Astrocyte of the spinal cord (primary cell): ENCODE data around the gene FAM193A.

Experiments used
- DNase-seq: peaks from one replicate; pipeline ENCODE4 v3.0.0; 2011; ENCODE audit warnings: low read depth, low spot score
- H3K4me3 ChIP-seq: 2 replicates; pipeline ENCODE4 v1.5.1; 2011; ENCODE audit warnings: low read depth, mild to moderate bottlenecking, low read length, moderate library complexity
- in situ Hi-C: cut with HindIII; loops from 2 replicates; pipeline ENCODE4 v1.10.0; 2017; ENCODE audit warnings: low sequenced_read_pairs
- TF ChIP-seq, protein P1 (sequence below): IDR thresholded peaks from 2 replicates; pipeline ENCODE4 v1.5.1; 2012; ENCODE audit warnings: low read depth, mild to moderate bottlenecking, low read length, inconsistent platforms

Gene FAM193A

DNA sequence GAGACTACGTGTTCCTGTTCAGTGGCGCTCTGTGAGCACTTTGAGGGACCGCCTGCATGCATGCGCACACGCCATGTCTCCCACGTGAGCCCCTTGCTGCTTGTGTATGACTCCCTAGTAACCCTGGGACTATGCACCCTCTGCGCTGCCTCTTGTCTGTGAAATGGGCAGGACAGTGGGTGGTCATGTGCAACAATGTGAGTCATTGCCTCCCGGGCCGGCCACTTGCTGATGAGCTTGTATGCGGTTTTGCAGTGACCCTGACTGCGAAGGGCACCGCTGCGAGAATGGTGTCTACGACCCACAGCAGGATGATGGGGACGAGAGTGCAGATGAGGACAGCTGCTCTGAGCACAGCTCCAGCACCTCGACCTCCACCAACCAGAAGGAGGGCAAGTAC is 158.2 kb downstream of the FAM193A start:
- in situ Hi-C loops: no loop called here
- peak; percentile 69 for DNase-seq
- no peak overlapping the region for H3K4me3 ChIP-seq
- TF ChIP-seq, protein P1, sequence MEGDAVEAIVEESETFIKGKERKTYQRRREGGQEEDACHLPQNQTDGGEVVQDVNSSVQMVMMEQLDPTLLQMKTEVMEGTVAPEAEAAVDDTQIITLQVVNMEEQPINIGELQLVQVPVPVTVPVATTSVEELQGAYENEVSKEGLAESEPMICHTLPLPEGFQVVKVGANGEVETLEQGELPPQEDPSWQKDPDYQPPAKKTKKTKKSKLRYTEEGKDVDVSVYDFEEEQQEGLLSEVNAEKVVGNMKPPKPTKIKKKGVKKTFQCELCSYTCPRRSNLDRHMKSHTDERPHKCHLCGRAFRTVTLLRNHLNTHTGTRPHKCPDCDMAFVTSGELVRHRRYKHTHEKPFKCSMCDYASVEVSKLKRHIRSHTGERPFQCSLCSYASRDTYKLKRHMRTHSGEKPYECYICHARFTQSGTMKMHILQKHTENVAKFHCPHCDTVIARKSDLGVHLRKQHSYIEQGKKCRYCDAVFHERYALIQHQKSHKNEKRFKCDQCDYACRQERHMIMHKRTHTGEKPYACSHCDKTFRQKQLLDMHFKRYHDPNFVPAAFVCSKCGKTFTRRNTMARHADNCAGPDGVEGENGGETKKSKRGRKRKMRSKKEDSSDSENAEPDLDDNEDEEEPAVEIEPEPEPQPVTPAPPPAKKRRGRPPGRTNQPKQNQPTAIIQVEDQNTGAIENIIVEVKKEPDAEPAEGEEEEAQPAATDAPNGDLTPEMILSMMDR: no peak

DNA sequence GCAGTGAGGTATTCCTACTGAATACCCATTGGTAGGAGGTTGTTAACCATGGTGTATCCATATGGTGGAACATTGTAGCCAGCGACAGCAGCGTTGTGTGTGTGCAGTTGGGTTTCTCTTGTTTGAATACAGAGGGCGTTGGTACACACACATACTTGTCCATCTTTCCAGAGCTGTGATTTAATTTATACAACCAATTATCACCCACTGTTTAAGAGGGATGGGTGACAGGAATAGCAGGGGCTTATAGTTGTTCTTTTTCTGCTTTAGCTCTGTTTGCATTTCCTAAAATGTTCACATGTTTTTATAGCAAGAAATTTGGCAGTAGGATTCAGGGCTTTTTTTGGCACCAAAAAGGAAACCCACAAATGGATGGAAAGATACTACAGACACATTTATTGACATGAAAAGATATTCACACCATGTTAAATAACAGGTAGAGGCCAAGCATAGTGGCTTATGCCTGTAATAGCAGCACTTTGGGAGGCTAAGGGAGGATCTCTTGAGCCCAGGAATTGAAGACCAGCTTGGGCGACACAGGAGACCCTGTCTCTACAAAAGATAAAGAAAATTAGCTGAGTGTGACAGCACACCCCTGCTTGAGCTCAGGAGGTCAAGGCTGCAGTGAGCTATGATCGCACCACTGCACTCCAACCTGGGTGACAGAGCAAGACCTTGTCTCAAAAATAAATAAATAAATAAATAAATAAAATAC is 159.1 kb downstream of the FAM193A start:
- TF ChIP-seq, protein P1: no peak
- in situ Hi-C loops: no loop called here
- no peak overlapping the region for H3K4me3 ChIP-seq
- DNase-seq: no peak

DNA sequence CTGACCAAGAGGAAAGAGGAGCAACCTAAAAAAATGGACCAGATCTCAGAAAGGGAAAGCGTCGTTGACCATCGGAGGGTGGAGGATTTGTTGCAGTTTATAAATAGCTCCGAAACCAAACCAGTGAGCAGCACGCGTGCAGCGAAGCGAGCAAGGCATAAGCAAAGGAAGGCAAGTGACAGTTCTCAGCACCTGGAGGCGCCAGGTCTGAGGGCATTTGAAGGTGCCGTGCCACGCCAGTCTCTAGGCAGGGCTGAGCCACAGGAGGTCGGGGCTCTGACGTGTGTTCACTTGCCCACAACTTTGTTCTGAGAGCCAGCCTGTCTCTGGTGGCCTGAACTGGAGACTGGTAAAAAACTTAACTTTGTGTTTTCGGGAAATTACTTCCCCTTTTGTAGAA is 160.0 kb downstream of the FAM193A start:
- DNase-seq: no peak
- in situ Hi-C loops: no loop called here
- TF ChIP-seq, protein P1: no peak

DNA sequence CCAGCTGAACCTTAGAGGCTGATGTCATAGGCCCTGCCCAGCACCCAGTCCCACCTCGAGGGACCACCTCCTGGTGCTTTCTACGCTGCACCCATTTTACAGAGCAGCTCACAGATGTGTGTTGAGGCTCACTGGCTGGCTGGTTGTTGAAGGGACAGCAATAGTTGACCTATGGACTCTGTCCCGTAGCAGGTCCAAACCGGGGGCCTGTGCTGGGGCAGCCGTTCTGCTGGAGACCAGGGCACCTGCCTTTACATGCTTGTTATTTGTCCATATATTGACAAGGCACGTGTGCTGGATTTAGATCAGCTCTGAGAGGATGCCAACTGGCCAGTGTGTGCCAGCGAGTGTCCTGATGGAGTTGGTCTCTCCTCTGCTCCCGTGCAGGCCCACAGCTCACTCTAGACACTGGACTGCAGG is 161.6 kb downstream of the FAM193A start:
- no peak for DNase-seq
- no peak overlapping the region for H3K4me3 ChIP-seq
- TF ChIP-seq, protein P1: no peak
- in situ Hi-C loops: no loop called here

More for the DNA sequence above, 160.0 kb downstream of the FAM193A start:
- no peak overlapping the region for H3K4me3 ChIP-seq

DNA sequence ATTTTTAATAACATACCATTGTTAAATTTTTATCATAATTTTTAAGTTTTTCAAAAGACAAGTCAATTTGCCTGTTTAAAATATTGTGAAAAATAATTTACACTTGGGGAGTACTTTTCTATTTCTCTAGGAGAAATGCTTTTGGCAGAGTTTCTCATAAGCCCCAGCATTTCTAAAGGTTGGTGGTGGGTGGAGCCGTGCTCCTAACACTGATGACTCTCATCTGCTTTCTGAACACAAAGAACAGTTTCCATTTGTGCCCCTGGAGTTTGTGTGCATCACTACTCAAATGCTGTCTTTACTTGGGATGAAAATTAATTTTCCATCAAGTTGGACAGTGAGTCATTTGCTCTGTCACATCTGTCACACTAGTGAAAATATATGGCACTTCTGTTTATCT is 162.1 kb downstream of the FAM193A start:
- no peak for DNase-seq
- in situ Hi-C loops: no loop called here
- H3K4me3 ChIP-seq: no peak overlapping the region
- TF ChIP-seq, protein P1: no peak

DNA sequence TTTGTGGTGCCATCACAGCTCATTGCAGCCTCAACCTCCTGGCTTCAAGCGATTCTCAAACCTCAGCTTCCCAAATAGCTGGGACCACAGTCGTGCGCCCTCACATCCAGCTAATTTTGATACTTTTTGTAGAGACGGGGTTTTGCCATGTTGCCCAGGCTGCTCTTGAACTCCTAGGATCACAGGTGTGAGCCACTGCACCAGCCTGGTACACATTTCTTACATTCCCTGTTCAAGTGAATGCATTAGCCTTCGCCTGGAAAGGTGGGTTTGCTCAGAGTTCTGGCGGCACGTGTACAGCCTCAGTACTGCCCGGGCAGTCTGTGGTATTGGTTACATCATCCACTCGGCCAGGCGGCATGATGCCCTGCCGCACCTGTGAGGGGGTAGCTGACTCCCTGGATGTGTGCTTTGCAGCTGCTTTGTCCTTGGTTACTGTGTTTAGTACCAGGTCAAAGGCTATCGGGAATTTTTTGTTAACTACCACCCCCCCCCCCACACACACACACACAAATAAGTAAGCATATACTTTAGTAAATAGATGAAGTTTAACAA is 162.6 kb downstream of the FAM193A start:
- no peak for DNase-seq
- no peak overlapping the region for H3K4me3 ChIP-seq
- in situ Hi-C loops: no loop called here
- TF ChIP-seq, protein P1: no peak
